ENCODE data around the gene PLEKHH3.

PLEKHH3 gene

GRCh38 chr17:42673885-42674754 is 2.7 kb downstream of the PLEKHH3 start:
- DNase-seq (ENCODE audit: low read depth): peak; percentile 79
- peak; percentile 77 for TF ChIP-seq CTCF (IDR thresholded peaks at IDR 0.05; ENCODE audit: insufficient read depth, low read depth, low read length, missing control alignments)
- peak overlapping the region; percentile 96 for H3K4me3 ChIP-seq (ENCODE audit: low read depth, low read length)

GRCh38 chr17:42673266-42673884 is 3.4 kb downstream of the PLEKHH3 start:
- H3K4me3 ChIP-seq (ENCODE audit: low read depth, low read length): peak overlapping the region; percentile 96
- no peak for TF ChIP-seq CTCF (IDR thresholded peaks at IDR 0.05; ENCODE audit: insufficient read depth, low read depth, low read length, missing control alignments)
- no peak for DNase-seq (ENCODE audit: low read depth)

- DNase-seq (ENCODE audit: low read depth): no peak
- no peak overlapping the region for H3K4me3 ChIP-seq (ENCODE audit: low read depth, low read length)
- TF ChIP-seq CTCF (IDR thresholded peaks at IDR 0.05; ENCODE audit: insufficient read depth, low read depth, low read length, missing control alignments): no peak
Measured at GRCh38 chr17:42672038-42672437, 4.8 kb downstream of the PLEKHH3 start.

GRCh38 chr17:42670789-42671657 is 5.8 kb downstream of the PLEKHH3 start:
- no peak for DNase-seq (ENCODE audit: low read depth)
- no peak for TF ChIP-seq CTCF (IDR thresholded peaks at IDR 0.05; ENCODE audit: insufficient read depth, low read depth, low read length, missing control alignments)
- H3K4me3 ChIP-seq (ENCODE audit: low read depth, low read length): no peak overlapping the region

- DNase-seq (ENCODE audit: low read depth): no peak
- H3K4me3 ChIP-seq (ENCODE audit: low read depth, low read length): no peak overlapping the region
- TF ChIP-seq CTCF (IDR thresholded peaks at IDR 0.05; ENCODE audit: insufficient read depth, low read depth, low read length, missing control alignments): peak; percentile 1
Measured at GRCh38 chr17:42669977-42670788, 6.6 kb downstream of the PLEKHH3 start.

- DNase-seq (ENCODE audit: low read depth): no peak
- no peak for TF ChIP-seq CTCF (IDR thresholded peaks at IDR 0.05; ENCODE audit: insufficient read depth, low read depth, low read length, missing control alignments)
- H3K4me3 ChIP-seq (ENCODE audit: low read depth, low read length): no peak overlapping the region
Measured at GRCh38 chr17:42669705-42669976, 7.2 kb downstream of the PLEKHH3 start.
